GM13977 (cell line): ENCODE measurements around the gene DEAF1.

ENCODE experiments used
- DNase-seq: peaks from one replicate; pipeline ENCODE4 v3.0.0; 2012; ENCODE audit warnings: low spot score
- in situ Hi-C: fragments of 300-500 bp; cut with MboI; formaldehyde crosslinking; loops from one replicate; pipeline ENCODE4 v1.12.0; 2022; ENCODE audit warnings: low sequenced_read_pairs, low pct_unique_long_range_greater_than_20kb, mixed read lengths, inconsistent platforms; ENCODE audit not compliant: unreplicated experiment
- TF ChIP-seq, protein P1 (sequence below): IDR thresholded peaks from 2 replicates; pipeline ENCODE4 v1.5.1; 2012; ENCODE audit warnings: mild to moderate bottlenecking, control low read depth; ENCODE audit not compliant: insufficient read depth; ENCODE audit errors: extremely low read depth, missing control alignments

DEAF1 gene

GRCh38 chr11:614623-615503 lies 80.2 kb downstream of the DEAF1 start:
- in situ Hi-C loops, result no loop called here
- DNase-seq, result no peak
- TF ChIP-seq, protein P1, sequence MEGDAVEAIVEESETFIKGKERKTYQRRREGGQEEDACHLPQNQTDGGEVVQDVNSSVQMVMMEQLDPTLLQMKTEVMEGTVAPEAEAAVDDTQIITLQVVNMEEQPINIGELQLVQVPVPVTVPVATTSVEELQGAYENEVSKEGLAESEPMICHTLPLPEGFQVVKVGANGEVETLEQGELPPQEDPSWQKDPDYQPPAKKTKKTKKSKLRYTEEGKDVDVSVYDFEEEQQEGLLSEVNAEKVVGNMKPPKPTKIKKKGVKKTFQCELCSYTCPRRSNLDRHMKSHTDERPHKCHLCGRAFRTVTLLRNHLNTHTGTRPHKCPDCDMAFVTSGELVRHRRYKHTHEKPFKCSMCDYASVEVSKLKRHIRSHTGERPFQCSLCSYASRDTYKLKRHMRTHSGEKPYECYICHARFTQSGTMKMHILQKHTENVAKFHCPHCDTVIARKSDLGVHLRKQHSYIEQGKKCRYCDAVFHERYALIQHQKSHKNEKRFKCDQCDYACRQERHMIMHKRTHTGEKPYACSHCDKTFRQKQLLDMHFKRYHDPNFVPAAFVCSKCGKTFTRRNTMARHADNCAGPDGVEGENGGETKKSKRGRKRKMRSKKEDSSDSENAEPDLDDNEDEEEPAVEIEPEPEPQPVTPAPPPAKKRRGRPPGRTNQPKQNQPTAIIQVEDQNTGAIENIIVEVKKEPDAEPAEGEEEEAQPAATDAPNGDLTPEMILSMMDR, result no peak

DNA sequence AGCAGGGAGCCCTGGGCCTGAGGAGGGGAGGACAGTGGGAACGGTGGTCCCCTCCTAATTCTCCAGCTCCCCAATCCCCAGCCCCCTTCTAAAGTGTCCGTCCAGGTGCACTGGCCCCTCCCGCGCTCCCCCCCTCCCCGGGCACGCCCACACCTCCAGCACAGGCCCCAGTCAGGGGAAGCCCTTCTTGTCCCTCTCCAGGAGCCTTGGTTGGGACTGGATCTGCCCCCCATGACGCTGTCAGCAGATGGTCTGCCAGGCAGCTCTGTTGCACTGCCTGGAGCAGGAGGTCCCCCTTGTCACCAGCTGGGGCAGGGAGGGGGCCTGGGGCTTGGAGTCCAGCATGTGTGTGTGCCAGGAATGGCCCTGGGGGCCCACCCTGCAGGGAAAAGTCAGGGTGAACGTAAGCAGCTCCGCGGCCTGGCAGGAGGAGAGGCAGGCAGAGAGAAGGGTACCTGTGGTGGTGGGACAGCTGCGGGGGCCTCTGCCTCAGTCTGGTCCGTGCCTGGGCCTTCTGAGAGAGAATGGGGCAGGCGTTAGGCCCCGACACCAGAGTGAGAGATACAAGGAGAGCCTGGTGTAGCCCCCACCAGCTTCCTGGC lies 80.9 kb downstream of the DEAF1 start:
- TF ChIP-seq, protein P1, result no peak
- no peak for DNase-seq
- in situ Hi-C loops, result no loop called here

GRCh38 chr11:613369-613968 lies 81.6 kb downstream of the DEAF1 start:
- DNase-seq, result peak; percentile 81
- in situ Hi-C loops, result no loop called here
- TF ChIP-seq, protein P1, result no peak

- TF ChIP-seq, protein P1, result no peak
- in situ Hi-C loops, result no loop called here
- DNase-seq, result no peak
Measured at GRCh38 chr11:612961-613300, 82.1 kb downstream of the DEAF1 start.

DNA sequence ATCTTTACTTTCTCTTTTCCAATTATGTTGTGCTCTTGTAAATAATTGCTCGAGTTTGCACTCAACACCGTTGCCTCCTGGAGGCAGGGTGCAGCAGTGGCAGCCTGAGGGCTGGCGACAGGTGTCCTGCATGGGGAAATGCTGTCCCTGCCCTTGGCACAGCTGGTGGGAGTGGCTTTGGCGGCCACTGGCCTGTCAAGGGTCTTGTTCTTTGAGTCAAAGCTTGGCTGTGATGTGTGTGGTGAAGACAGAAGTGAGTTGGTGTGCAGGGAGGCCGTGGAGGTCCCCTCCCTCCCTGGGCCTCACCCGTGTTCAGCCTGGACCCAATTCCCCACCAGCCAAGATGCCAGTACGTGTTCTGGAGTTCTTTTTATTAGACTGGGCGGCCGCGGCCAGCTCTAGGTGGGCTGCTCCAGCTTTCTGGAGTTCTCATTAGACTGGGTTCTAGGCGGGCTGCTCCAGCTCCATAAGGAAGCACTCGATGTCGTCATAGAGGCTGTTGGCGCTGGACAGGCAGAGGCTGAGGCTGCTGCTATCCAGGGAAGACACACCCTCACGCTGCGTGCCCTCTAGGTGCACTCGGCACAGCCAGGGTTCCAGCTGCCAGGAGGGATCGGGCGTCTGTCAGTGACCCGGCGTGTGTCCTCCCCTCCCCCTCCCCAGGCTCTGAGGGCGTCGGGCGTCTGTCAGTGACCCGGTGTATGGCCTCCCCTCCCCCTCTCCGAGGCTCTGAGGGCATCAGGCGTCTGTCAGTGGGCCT lies 82.6 kb downstream of the DEAF1 start:
- no peak for DNase-seq
- TF ChIP-seq, protein P1, result peak; percentile 29
- in situ Hi-C loops, result no loop called here

DNA sequence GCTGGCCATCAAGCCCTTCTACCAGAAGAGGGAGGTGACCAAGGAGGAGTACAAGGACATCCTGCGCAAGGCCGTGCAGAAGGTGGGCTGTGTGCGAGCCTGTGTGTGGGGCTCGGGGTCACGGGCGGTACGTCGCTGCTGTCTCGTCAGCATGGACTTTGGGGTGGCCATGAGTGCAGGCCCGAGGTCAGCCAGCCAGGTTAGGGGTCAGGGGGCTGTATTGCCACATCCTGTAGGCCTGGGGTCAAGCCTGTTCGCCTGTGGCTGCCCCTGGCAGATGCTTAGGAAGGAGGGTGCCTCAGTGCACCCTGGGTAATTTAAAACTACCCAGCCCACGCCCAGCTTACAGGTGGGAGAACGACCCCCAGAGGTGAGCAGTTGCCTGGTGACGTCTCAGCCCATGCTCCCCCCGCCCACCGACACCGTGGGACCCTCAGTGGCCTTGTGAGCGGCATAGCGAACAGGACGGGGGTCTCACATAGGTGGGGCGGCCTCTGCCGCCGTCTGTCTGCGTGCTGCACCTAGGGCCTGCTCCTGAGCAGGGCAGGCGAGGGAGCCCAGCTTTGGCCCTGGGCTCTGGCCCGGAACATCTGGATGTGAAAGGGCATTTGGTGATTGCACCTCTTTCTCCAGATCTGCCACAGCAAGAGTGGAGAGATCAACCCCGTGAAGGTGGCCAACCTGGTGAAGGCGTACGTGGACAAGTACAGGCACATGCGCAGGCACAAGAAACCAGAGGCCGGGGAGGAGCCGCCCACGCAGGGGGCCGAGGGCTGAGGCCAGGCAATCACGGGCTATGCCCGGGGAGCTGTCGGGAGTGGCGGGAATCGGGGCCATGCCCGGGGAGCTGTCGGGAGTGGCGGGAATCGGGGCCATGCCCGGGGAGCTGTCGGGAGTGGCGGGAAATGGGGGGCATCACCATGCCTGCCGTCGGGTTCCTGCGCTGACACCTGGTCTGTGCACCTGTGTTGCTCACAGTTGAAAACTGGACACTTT lies 83.7 kb downstream of the DEAF1 start:
- in situ Hi-C loops, result no loop called here

More for the DNA sequence above, 83.7 kb downstream of the DEAF1 start:
- TF ChIP-seq, protein P1, result no peak
- DNase-seq, result no peak
